ENCODE data around the gene DELE1.

- TF ChIP-seq, protein P1, sequence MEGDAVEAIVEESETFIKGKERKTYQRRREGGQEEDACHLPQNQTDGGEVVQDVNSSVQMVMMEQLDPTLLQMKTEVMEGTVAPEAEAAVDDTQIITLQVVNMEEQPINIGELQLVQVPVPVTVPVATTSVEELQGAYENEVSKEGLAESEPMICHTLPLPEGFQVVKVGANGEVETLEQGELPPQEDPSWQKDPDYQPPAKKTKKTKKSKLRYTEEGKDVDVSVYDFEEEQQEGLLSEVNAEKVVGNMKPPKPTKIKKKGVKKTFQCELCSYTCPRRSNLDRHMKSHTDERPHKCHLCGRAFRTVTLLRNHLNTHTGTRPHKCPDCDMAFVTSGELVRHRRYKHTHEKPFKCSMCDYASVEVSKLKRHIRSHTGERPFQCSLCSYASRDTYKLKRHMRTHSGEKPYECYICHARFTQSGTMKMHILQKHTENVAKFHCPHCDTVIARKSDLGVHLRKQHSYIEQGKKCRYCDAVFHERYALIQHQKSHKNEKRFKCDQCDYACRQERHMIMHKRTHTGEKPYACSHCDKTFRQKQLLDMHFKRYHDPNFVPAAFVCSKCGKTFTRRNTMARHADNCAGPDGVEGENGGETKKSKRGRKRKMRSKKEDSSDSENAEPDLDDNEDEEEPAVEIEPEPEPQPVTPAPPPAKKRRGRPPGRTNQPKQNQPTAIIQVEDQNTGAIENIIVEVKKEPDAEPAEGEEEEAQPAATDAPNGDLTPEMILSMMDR (IDR thresholded peaks at IDR 0.05; ENCODE audit: poor library complexity, severe bottlenecking): no peak
- TF ChIP-seq EZH2 (IDR thresholded peaks at IDR 0.05; ENCODE audit: borderline replicate concordance, insufficient read depth, low read length, poor library complexity, severe bottlenecking) (no peak), SMC3 (conservative IDR thresholded peaks at IDR 0.05; ENCODE audit: poor library complexity) (no peak), POLR2AphosphoS5 (IDR thresholded peaks at IDR 0.05) (no peak), TAF1 (IDR thresholded peaks at IDR 0.05; ENCODE audit: low read depth) (no peak), EP300 (conservative IDR thresholded peaks at IDR 0.05; ENCODE audit: poor library complexity, severe bottlenecking) (no peak)
Measured at GRCh38 chr5:141948812-141949211, 25.1 kb downstream of the DELE1 start.

Measured in neural cell (in vitro differentiated cells).